HCT116 (cell line): ENCODE results near the gene IRF8. TPM values are rescaled to one million over a fixed set of nuclear protein-coding genes. Genes with fewer than 3 reads are reported as not detected.

Experiments
- ATAC-seq: fragments of 200-7000 bp; cut with Tn5 transposase; 2 replicates; pipeline ENCODE4 v1.9.1; 2020; ENCODE audit warnings: mild to moderate bottlenecking, moderate library complexity
- BruUV-seq: library from RNA; stranded (reverse); fragments of 400-500 nt; replicated peaks from 2 replicates; lab custom pipeline; 2021; lab: Mats Ljungman, UMichigan
- CTCF ChIA-PET: fragments of 300-600 bp; sonication (Branson Sonifier 250); formaldehyde crosslinking; loops from one replicate; lab custom pipeline; 2021; ENCODE audit warnings: antibody characterized with exemption; lab: Charles Lee
- POLR2A ChIA-PET: fragments of 300-600, 350-600 bp; sonication (Branson Sonifier 250); formaldehyde crosslinking; loops from one replicate; lab custom pipeline; 2021; ENCODE audit warnings: antibody characterized with exemption; lab: Charles Lee
- RAD21 ChIA-PET, 2 experiments: fragments of 300-600 bp; sonication (Branson Sonifier 250); formaldehyde crosslinking; loops; one replicate each; lab custom pipeline; 2023; ENCODE audit warnings: low total read pairs in 2 of 2; ENCODE audit not compliant: uncharacterized antibody in 2 of 2, unreplicated experiment in 2 of 2, low non-redundant PET in 1 of 2; lab: Charles Lee
- DNase-seq: peaks from one replicate; pipeline ENCODE4 v3.0.0-alpha.2; 2010; ENCODE audit warnings: low read depth, low spot score
- H2AFZ ChIP-seq: fragments of 200-600 bp; shearing (Covaris generic), sonication (generic); 2 replicates; pipeline ENCODE4 v1.6.1; 2017; ENCODE audit warnings: low read depth, mixed run types, mixed read lengths, antibody characterized with exemption, low read length; ENCODE audit not compliant: poor library complexity, severe bottlenecking
- H3K27ac ChIP-seq: 2 replicates; pipeline ENCODE4 v1.5.1; 2012; ENCODE audit warnings: low read depth, low read length
- H3K27me3 ChIP-seq: fragments of 200-600 bp; sonication (generic); 2 replicates; pipeline ENCODE4 v1.6.1; 2016; ENCODE audit warnings: mixed run types, low read length, mixed read lengths; ENCODE audit not compliant: insufficient read depth
- H3K36me3 ChIP-seq, 2 experiments: fragments of 200-500 bp in 1 of 2; fragments of 200-600 bp in 1 of 2; sonication (Bioruptor generic) in 1 of 2; sonication (generic) in 1 of 2; 2 replicates each; pipeline versions ENCODE4 v1.5.1 to v1.6.1; 2014 to 2016; ENCODE audit warnings: low read length in 2 of 2, inconsistent platforms in 1 of 2, mixed read lengths in 1 of 2, mixed run types in 1 of 2; ENCODE audit not compliant: insufficient read depth in 2 of 2, control insufficient read depth in 1 of 2
- H3K4me1 ChIP-seq, 2 experiments: fragments of 200-600 bp in 1 of 2; sonication (generic) in 1 of 2; 2 replicates each; pipeline versions ENCODE4 v1.5.1 to v1.6.1; 2012 to 2017; ENCODE audit warnings: low read length in 2 of 2, inconsistent platforms in 1 of 2, mild to moderate bottlenecking in 1 of 2, mixed read lengths in 1 of 2, mixed run types in 1 of 2, moderate library complexity in 1 of 2; ENCODE audit not compliant: insufficient read depth in 2 of 2, control insufficient read depth in 1 of 2
- H3K4me2 ChIP-seq: fragments of 200-600 bp; sonication (generic); 2 replicates; pipeline ENCODE4 v1.6.1; 2017; ENCODE audit warnings: mixed run types, low read length, mixed read lengths
- H3K4me3 ChIP-seq, 2 experiments: fragments of 200-600 bp in 1 of 2; sonication (generic) in 1 of 2; replicated peaks in 1 of 2; 2 replicates each; pipeline ENCODE4 v1.5.1; 2011 to 2016; ENCODE audit warnings: low read length in 2 of 2, control low read depth in 1 of 2, low read depth in 1 of 2, mild to moderate bottlenecking in 1 of 2, mixed read lengths in 1 of 2, mixed run types in 1 of 2
- H3K79me2 ChIP-seq: fragments of 200-600 bp; sonication (generic); 2 replicates; pipeline ENCODE4 v1.6.1; 2017; ENCODE audit warnings: mild to moderate bottlenecking, mixed run types, low read length, moderate library complexity, mixed read lengths; ENCODE audit not compliant: insufficient read depth
- H3K9ac ChIP-seq: fragments of 200-600 bp; sonication (generic); 2 replicates; pipeline ENCODE4 v1.6.1; 2016; ENCODE audit warnings: low read length, mixed read lengths
- H3K9me2 ChIP-seq: fragments of 200-600 bp; sonication (generic), shearing (Covaris generic); 2 replicates; pipeline ENCODE4 v1.6.1; 2017; ENCODE audit warnings: mixed run types, mild to moderate bottlenecking, moderate library complexity; ENCODE audit not compliant: insufficient read depth
- H3K9me3 ChIP-seq, 2 experiments: fragments of 200-500 bp in 1 of 2; fragments of 200-600 bp in 1 of 2; sonication (Bioruptor generic) in 1 of 2; sonication (generic) in 1 of 2; 2 replicates each; pipeline ENCODE4 v1.6.1; 2014 to 2017; ENCODE audit warnings: low read length in 2 of 2, mixed read lengths in 2 of 2, inconsistent platforms in 1 of 2, low read depth in 1 of 2, mild to moderate bottlenecking in 1 of 2, mixed run types in 1 of 2, moderate library complexity in 1 of 2; ENCODE audit not compliant: control insufficient read depth in 1 of 2, insufficient read depth in 1 of 2
- H4K20me1 ChIP-seq: fragments of 200-600 bp; sonication (generic), shearing (Covaris generic); 2 replicates; pipeline ENCODE4 v1.6.1; 2017; ENCODE audit warnings: mixed run types, mild to moderate bottlenecking, moderate library complexity; ENCODE audit not compliant: insufficient read depth
- CBX3 ChIP-seq: IDR thresholded peaks from 2 replicates; pipeline ENCODE4 v1.6.1; 2012; ENCODE audit warnings: low read depth
- CEBPB ChIP-seq: IDR thresholded peaks from 2 replicates; pipeline ENCODE4 v1.6.1; 2012; ENCODE audit warnings: low read depth
- EZH2phosphoT487 ChIP-seq: fragments of 200-600 bp; IDR thresholded peaks from 2 replicates; pipeline ENCODE4 v1.6.1; 2018; ENCODE audit warnings: antibody characterized with exemption, borderline replicate concordance
- FOSL1 ChIP-seq: IDR thresholded peaks from 2 replicates; pipeline ENCODE4 v1.6.1; 2012; ENCODE audit warnings: low read depth
- JUND ChIP-seq: IDR thresholded peaks from 2 replicates; pipeline ENCODE4 v1.6.1; 2012
- POLR2A ChIP-seq: IDR thresholded peaks from 2 replicates; pipeline ENCODE4 v1.7.0; 2011; ENCODE audit warnings: borderline replicate concordance; ENCODE audit not compliant: insufficient read depth, insufficient read length; ENCODE audit errors: extremely low read depth
- SP1 ChIP-seq: IDR thresholded peaks from 2 replicates; pipeline ENCODE4 v1.6.1; 2012; ENCODE audit warnings: low read depth
- YY1 ChIP-seq: IDR thresholded peaks from 2 replicates; pipeline ENCODE4 v1.6.1; 2011; ENCODE audit warnings: low read length, low read depth, moderate library complexity, mild to moderate bottlenecking; ENCODE audit not compliant: insufficient replicate concordance; ENCODE audit errors: extremely low read depth
- ZNF274 ChIP-seq: fragments of 200-500 bp; sonication (Bioruptor generic); IDR thresholded peaks from 2 replicates; pipeline ENCODE4 v1.6.1; 2014; ENCODE audit warnings: mild to moderate bottlenecking, low read depth, low read length, inconsistent platforms
- intact Hi-C: fragments of 100-400 bp; cut with micrococcal nuclease; formaldehyde crosslinking; loops from 2 replicates; pipeline ENCODE4 v1.10.0; 2022
- total RNA-seq: library from RNA; stranded (reverse); gene quantifications from one replicate; pipeline ENCODE4 v1.2.1, GENCODE V29; 2021; ENCODE audit not compliant: unreplicated experiment
- TF ChIP-seq, protein P1 (sequence below): IDR thresholded peaks from 2 replicates; pipeline ENCODE4 v1.6.1; 2012
- TF ChIP-seq, protein P2 (sequence below): IDR thresholded peaks from 2 replicates; pipeline ENCODE4 v1.6.1; 2012
- TF ChIP-seq, protein P3 (sequence below): IDR thresholded peaks from 2 replicates; pipeline ENCODE4 v1.6.1; 2012; ENCODE audit warnings: low read depth
- TF ChIP-seq, protein P4 (sequence below), 3 experiments: fragments of 200-600 bp in 1 of 3; sonication (generic) in 1 of 3; IDR thresholded peaks in 2 of 3; conservative IDR thresholded peaks in 1 of 3; 2 replicates each; pipeline ENCODE4 v1.5.1; 2012 to 2017; ENCODE audit warnings: low read depth in 2 of 3, low read length in 2 of 3, antibody characterized with exemption in 1 of 3, borderline replicate concordance in 1 of 3, control low read depth in 1 of 3, mild to moderate bottlenecking in 1 of 3, mixed read lengths in 1 of 3, mixed run types in 1 of 3, moderate library complexity in 1 of 3; ENCODE audit not compliant: insufficient read depth in 1 of 3

IRF8 gene
- total RNA-seq, 1 experiment from 2014 or later = 0.61 TPM

DNA sequence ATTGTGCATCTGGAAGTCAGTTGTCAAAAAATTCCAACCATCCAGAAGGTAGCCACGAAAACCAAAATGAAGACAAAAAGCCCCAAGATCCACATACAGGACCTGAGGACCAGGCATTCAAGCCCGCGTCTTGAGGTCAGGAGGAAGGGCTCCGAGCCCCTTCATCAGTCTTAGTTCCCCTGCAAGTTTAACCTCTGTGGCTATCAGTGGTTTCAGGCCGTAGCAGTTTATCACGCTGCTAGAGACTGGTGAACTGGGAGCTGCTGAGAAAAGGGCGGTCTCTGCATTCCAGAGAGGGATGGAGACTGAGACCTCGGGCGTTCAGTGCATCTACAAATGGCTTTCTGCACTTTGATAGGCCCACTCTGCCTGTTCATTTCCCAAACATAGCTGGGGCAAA, 70.6 kb downstream of the IRF8 start:
- TF ChIP-seq EZH2phosphoT487 (no peak), CEBPB (no peak), CBX3 (no peak), POLR2A (no peak), FOSL1 (no peak), JUND (no peak), SP1 (no peak), ZNF274 (no peak), YY1 (no peak)
- TF ChIP-seq, protein P1, sequence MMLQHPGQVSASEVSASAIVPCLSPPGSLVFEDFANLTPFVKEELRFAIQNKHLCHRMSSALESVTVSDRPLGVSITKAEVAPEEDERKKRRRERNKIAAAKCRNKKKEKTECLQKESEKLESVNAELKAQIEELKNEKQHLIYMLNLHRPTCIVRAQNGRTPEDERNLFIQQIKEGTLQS = no peak
- TF ChIP-seq, protein P2, sequence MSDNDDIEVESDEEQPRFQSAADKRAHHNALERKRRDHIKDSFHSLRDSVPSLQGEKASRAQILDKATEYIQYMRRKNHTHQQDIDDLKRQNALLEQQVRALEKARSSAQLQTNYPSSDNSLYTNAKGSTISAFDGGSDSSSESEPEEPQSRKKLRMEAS = no peak
- TF ChIP-seq, protein P3, sequence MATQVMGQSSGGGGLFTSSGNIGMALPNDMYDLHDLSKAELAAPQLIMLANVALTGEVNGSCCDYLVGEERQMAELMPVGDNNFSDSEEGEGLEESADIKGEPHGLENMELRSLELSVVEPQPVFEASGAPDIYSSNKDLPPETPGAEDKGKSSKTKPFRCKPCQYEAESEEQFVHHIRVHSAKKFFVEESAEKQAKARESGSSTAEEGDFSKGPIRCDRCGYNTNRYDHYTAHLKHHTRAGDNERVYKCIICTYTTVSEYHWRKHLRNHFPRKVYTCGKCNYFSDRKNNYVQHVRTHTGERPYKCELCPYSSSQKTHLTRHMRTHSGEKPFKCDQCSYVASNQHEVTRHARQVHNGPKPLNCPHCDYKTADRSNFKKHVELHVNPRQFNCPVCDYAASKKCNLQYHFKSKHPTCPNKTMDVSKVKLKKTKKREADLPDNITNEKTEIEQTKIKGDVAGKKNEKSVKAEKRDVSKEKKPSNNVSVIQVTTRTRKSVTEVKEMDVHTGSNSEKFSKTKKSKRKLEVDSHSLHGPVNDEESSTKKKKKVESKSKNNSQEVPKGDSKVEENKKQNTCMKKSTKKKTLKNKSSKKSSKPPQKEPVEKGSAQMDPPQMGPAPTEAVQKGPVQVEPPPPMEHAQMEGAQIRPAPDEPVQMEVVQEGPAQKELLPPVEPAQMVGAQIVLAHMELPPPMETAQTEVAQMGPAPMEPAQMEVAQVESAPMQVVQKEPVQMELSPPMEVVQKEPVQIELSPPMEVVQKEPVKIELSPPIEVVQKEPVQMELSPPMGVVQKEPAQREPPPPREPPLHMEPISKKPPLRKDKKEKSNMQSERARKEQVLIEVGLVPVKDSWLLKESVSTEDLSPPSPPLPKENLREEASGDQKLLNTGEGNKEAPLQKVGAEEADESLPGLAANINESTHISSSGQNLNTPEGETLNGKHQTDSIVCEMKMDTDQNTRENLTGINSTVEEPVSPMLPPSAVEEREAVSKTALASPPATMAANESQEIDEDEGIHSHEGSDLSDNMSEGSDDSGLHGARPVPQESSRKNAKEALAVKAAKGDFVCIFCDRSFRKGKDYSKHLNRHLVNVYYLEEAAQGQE = no peak
- TF ChIP-seq, protein P4, sequence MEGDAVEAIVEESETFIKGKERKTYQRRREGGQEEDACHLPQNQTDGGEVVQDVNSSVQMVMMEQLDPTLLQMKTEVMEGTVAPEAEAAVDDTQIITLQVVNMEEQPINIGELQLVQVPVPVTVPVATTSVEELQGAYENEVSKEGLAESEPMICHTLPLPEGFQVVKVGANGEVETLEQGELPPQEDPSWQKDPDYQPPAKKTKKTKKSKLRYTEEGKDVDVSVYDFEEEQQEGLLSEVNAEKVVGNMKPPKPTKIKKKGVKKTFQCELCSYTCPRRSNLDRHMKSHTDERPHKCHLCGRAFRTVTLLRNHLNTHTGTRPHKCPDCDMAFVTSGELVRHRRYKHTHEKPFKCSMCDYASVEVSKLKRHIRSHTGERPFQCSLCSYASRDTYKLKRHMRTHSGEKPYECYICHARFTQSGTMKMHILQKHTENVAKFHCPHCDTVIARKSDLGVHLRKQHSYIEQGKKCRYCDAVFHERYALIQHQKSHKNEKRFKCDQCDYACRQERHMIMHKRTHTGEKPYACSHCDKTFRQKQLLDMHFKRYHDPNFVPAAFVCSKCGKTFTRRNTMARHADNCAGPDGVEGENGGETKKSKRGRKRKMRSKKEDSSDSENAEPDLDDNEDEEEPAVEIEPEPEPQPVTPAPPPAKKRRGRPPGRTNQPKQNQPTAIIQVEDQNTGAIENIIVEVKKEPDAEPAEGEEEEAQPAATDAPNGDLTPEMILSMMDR (IDR thresholded peaks at IDR 0.05 in 2 of 3, conservative IDR thresholded peaks at IDR 0.05 in 1 of 3; ENCODE audit: borderline replicate concordance in 1 of 3, insufficient read depth in 1 of 3, low read depth in 2 of 3, low read length in 2 of 3) = no peak
- TF ChIP-seq, all 23 proteins: peak for 0
- Histone ChIP-seq H3K27ac (no peak overlapping the region), H3K27me3 (peaks cover 52% of the 10 kb centered on the region), H3K9me2 (no peaks in the 10 kb centered on the region), H3K9ac (no peak overlapping the region), H2AFZ (no peak overlapping the region), H3K79me2 (no peaks in the 10 kb centered on the region), H4K20me1 (no peaks in the 10 kb centered on the region), H3K36me3 (no peaks in the 10 kb centered on the region), H3K4me3 (no peak overlapping the region), H3K4me1 (no peaks in the 10 kb centered on the region), H3K4me2 (no peak overlapping the region), H3K9me3 (peaks cover 0 to 10% of the 10 kb centered on the region in 2 experiments; a peak in 1 of 4 replicates)
- DNase-seq (no peak), ATAC-seq (no peak)
- no TSS peak for BruUV-seq
- intact Hi-C loops = loop anchor here (10.0 kb wide), 1 partner anchor 65 kb away; no protein-coding TSS in a partner anchor
- ChIA-PET CTCF (interaction anchor here (1.2 kb wide), 1 partner anchor 150 kb away, joined by 3 read pairs; no protein-coding TSS in a partner anchor), RAD21 (no interaction called here), POLR2A (no interaction called here)
